Esophagus squamous epithelium (tissue), 5 donors: ENCODE measurements around the gene TRPC4. TPM values are rescaled to one million over a fixed set of nuclear protein-coding genes. Genes with fewer than 3 reads are reported as not detected.

Experiments used
- DNase-seq: peaks from one replicate; lab custom pipeline; 2025; lab: John Stamatoyannopoulos, UW
- H3K27ac ChIP-seq, 4 donors: fragments of 200-600 bp; sonication (generic); one replicate each; pipeline ENCODE4 v1.5.1; 2016 to 2019; ENCODE audit warnings: mild to moderate bottlenecking in 1 of 4
- H3K27me3 ChIP-seq, 4 donors: fragments of 200-600 bp; sonication (generic); 1 replicate in 3 of 4; 2 replicates in 1 of 4; pipeline versions ENCODE4 v1.5.1 to v1.6.0; 2017 to 2021; ENCODE audit warnings: antibody characterized with exemption in 1 of 4
- H3K36me3 ChIP-seq, 3 donors: fragments of 200-600 bp; sonication (generic); one replicate each; pipeline ENCODE4 v1.5.1; 2016 to 2019
- H3K4me1 ChIP-seq, 3 donors: fragments of 200-600 bp; sonication (generic); one replicate each; pipeline ENCODE4 v1.5.1; 2017 to 2019
- H3K4me3 ChIP-seq, 4 donors: fragments of 200-600 bp; sonication (generic); 1 replicate in 3 of 4; 2 replicates in 1 of 4; pipeline ENCODE4 v1.5.1; 2016 to 2019; ENCODE audit warnings: mild to moderate bottlenecking in 2 of 4, moderate library complexity in 1 of 4
- H3K9me3 ChIP-seq, 3 donors: fragments of 200-600 bp; sonication (generic); one replicate each; pipeline ENCODE4 v1.5.1; 2016 to 2019
- CTCF ChIP-seq, 6 experiments: fragments of 450-650 bp in 4 of 6; fragments of 200-600 bp in 2 of 6; sonication (generic) in 2 of 6; IDR thresholded peaks; one replicate each; pipeline ENCODE4 v1.5.1; 2016 to 2019; ENCODE audit warnings: antibody characterized with exemption in 6 of 6, mild to moderate bottlenecking in 4 of 6, moderate library complexity in 4 of 6
- POLR2A ChIP-seq, 4 donors: fragments of 450-650 bp; IDR thresholded peaks; one replicate each; pipeline ENCODE4 v1.6.1; 2017; ENCODE audit warnings: antibody characterized with exemption in 4 of 4, mild to moderate bottlenecking in 4 of 4, moderate library complexity in 3 of 4
- WGBS, 2 donors: methylation state at CpG; one replicate each; pipeline ENCODE4 v1.1.5; 2018; 5-methylcytosine and 5-hydroxymethylcytosine counted together
- intact Hi-C: fragments of 100-400 bp; cut with DNase I; formaldehyde crosslinking; loops from one replicate; pipeline ENCODE4 v1.15.0; 2022
- total RNA-seq, 4 donors: library from RNA; depleted of rRNA; stranded (reverse); fragments of >200 nt; gene quantifications; one replicate each; pipeline ENCODE4 v1.1.0, GENCODE V29; 2016
- donor health status: DM: yes; HTN: yes; CAD: no.

Gene TRPC4
- total RNA-seq, 4 donors from 2014 or later: 0.09 to 0.19 (median 0.13) TPM; not detected in 1

DNA sequence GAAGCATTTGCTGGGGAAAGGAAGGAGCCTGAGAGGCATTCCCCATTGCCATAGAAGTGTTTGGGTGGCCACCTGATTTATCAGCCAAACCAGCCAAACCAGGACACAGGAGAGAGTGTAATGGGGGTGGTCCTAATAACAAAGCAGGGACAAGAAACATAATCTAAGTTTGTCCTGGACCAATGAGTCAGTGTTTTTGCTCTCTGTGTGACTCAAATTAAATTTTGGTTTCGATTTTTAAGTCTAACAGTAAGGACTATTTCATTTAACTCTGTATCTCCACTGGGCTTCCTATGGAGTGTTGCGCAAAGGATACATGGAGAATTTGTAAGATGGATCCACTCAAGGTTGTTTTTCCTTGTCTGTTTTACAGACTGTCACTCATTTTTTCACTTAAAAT, 19.5 kb upstream of the TRPC4 start:
- TF ChIP-seq POLR2A (IDR thresholded peaks at IDR 0.05): no peak
- no peak for TF ChIP-seq CTCF (IDR thresholded peaks at IDR 0.05)
- H3K27ac ChIP-seq: no peak overlapping the region
- WGBS, 2 donors: 64 to 66% methylated on average over 2 of the region's 2 CpGs
- DNase-seq: no peak
- no peaks in the 10 kb centered on the region for H3K27me3 ChIP-seq
- H3K36me3 ChIP-seq: no peaks in the 10 kb centered on the region
- no peak overlapping the region for H3K4me3 ChIP-seq
- intact Hi-C loops: no loop called here
- no peaks in the 10 kb centered on the region for H3K9me3 ChIP-seq
- no peaks in the 10 kb centered on the region for H3K4me1 ChIP-seq

DNA sequence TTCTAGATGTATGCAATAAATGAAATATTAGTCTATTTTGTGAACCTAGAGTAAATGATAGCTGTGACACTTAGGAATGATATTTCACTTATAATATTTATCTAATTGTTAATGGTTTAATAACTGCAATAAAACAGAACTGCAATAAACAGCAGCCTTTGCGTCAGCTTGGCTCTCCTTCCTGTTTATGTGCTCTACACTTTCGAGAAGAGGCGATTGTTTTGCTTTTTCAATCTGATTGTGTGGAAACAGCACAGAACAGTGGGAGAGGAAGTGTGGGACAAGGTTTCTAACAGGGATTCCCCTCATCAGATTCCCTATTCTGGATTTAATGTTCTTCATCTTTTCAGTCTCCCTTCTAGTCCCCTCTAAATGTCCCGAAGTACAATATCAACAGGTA, 17.3 kb upstream of the TRPC4 start:
- Histone ChIP-seq H3K36me3 (no peaks in the 10 kb centered on the region), H3K9me3 (no peaks in the 10 kb centered on the region), H3K4me1 (no peaks in the 10 kb centered on the region), H3K27ac (no peak overlapping the region), H3K27me3 (no peaks in the 10 kb centered on the region), H3K4me3 (no peak overlapping the region)
- TF ChIP-seq POLR2A (IDR thresholded peaks at IDR 0.05): no peak
- no peak for TF ChIP-seq CTCF (IDR thresholded peaks at IDR 0.05)
- no peak for DNase-seq
- intact Hi-C loops: no loop called here
- WGBS, 2 donors: 54 to 65% methylated on average over 4 of the region's 4 CpGs

GRCh38 chr13:37884674-37885073, 15.1 kb upstream of the TRPC4 start:
- H3K27me3 ChIP-seq: no peaks in the 10 kb centered on the region
- no peaks in the 10 kb centered on the region for H3K9me3 ChIP-seq
- intact Hi-C loops: no loop called here
- no peaks in the 10 kb centered on the region for H3K4me1 ChIP-seq
- no peak for DNase-seq
- H3K4me3 ChIP-seq: no peak overlapping the region
- no peaks in the 10 kb centered on the region for H3K36me3 ChIP-seq
- TF ChIP-seq CTCF (IDR thresholded peaks at IDR 0.05) (no peak), POLR2A (IDR thresholded peaks at IDR 0.05) (no peak)
- no peak overlapping the region for H3K27ac ChIP-seq
- 68 to 86% methylated on average over 2 of the region's 2 CpGs for WGBS, 2 donors

GRCh38 chr13:37884026-37884425, 14.5 kb upstream of the TRPC4 start:
- no peak for TF ChIP-seq POLR2A (IDR thresholded peaks at IDR 0.05)
- TF ChIP-seq CTCF (IDR thresholded peaks at IDR 0.05): no peak
- intact Hi-C loops: no loop called here

DNA sequence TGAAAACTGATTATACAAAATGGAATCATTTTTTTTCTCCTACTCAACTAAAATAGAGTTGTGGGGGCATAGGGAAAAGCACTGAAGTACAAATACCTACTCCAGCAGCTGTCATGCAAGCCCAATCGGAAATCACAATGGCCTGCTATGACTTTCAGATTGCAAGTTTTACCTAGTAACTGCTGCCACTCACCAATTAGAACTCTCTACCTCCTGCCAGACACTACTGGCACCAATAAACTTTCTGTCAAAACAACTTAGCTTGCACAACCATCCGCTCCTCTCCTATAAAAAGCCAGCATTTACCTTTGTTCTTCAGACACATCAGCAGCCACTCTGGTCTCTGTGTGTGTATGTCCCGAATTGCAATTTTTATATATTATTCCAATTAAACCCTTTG, 9.3 kb upstream of the TRPC4 start:
- no peaks in the 10 kb centered on the region for H3K4me1 ChIP-seq
- TF ChIP-seq CTCF (IDR thresholded peaks at IDR 0.05) (no peak), POLR2A (IDR thresholded peaks at IDR 0.05) (no peak)

More at GRCh38 chr13:37884026-37884425, 14.5 kb upstream of the TRPC4 start:
- Histone ChIP-seq H3K27me3 (no peaks in the 10 kb centered on the region), H3K36me3 (no peaks in the 10 kb centered on the region), H3K27ac (no peak overlapping the region), H3K9me3 (no peaks in the 10 kb centered on the region), H3K4me1 (no peaks in the 10 kb centered on the region), H3K4me3 (no peak overlapping the region)
- DNase-seq: no peak
- WGBS, 2 donors: 81 to 100% methylated on average over 1 of the region's 1 CpG

More for the DNA sequence above, 9.3 kb upstream of the TRPC4 start:
- no peak for DNase-seq
- intact Hi-C loops: no loop called here
- 67 to 87% methylated on average over 3 of the region's 3 CpGs for WGBS, 2 donors
- Histone ChIP-seq H3K27me3 (no peaks in the 10 kb centered on the region), H3K27ac (no peak overlapping the region), H3K9me3 (no peaks in the 10 kb centered on the region), H3K4me3 (no peak overlapping the region), H3K36me3 (no peaks in the 10 kb centered on the region)
